ENCODE measurements around the gene CAPN12.

The CAPN12 gene

GRCh38 chr19:38721979-38722773 lies 22.1 kb downstream of the CAPN12 start:
- no peak overlapping the region for H3K27ac ChIP-seq (ENCODE audit: low read depth, low read length)
- H3K4me3 ChIP-seq (ENCODE audit: low read depth in 1 of 2, low read length in 2 of 2), result no peak overlapping the region
- H3K36me3 ChIP-seq (ENCODE audit: insufficient read depth, low read length), result peaks cover 93% of the 10 kb centered on the region
- H3K4me1 ChIP-seq (ENCODE audit: insufficient read depth, low read length), result peaks cover 14% of the 10 kb centered on the region
- H3K27me3 ChIP-seq (ENCODE audit: control insufficient read depth in 1 of 2, insufficient read depth in 2 of 2, low read length in 2 of 2), result no peaks in the 10 kb centered on the region
- no peak overlapping the region for H3K9ac ChIP-seq (ENCODE audit: low read length)
- no peaks in the 10 kb centered on the region for H3K9me3 ChIP-seq (ENCODE audit: low read length)

DNA sequence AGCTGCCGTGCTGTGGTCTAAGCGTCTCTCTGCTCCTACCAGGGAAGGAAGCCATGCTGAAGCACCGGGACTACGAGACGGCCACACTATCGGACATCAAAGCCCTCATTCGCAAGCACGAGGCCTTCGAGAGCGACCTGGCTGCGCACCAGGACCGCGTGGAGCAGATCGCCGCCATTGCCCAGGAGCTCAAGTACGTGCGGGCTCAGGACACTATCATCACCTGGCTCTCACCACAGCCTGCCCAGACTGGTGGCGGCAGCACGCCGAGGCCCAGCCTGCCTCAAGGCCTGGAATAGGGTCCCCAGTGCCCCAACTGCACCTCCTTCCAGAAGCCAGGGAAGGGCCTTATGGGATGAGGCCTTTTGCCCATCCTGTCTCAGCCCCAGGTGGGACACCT lies 22.8 kb downstream of the CAPN12 start:
- Histone ChIP-seq H3K9me3 (ENCODE audit: low read length) (no peaks in the 10 kb centered on the region), H3K36me3 (ENCODE audit: insufficient read depth, low read length) (peaks cover 93% of the 10 kb centered on the region), H3K9ac (ENCODE audit: low read length) (no peak overlapping the region), H3K27me3 (ENCODE audit: control insufficient read depth in 1 of 2, insufficient read depth in 2 of 2, low read length in 2 of 2) (no peaks in the 10 kb centered on the region), H3K4me3 (ENCODE audit: low read depth in 1 of 2, low read length in 2 of 2) (no peak overlapping the region), H3K27ac (ENCODE audit: low read depth, low read length) (no peak overlapping the region), H3K4me1 (ENCODE audit: insufficient read depth, low read length) (peaks cover 14% of the 10 kb centered on the region)

DNA sequence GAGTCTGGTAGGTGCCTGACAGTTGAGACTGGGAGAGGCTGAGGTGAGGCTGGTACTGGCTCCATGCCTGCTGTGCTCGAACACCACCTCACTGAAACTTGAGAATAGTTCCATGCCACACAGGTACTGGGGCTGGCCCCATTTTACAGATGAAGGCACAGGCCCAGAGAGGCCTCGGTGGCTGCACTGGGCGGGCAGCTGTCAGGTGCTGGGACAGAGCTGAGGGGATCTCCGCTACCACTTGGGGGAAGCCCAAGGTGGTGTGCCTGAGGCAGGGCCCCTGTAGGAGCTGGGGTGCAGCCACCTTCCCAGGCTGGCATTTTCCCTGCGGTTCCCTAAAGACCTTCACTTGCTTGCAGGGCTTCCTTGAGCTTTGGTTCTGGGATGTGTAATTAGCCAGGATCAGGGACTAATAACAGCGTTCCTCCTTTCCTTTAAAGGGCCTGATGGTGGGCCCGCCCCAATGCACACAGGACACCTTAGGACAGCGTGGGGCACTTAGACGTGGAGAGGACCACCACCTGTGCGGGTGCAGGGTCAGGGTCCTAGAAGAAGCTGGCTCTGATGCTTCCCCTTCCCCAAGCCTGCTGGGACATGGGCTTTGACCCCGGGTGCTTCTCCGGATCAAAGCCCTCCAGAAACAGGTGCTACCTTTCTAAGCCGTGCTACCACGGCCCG lies 23.6 kb downstream of the CAPN12 start:
- H3K9me3 ChIP-seq (ENCODE audit: low read length), result no peaks in the 10 kb centered on the region
- H3K9ac ChIP-seq (ENCODE audit: low read length), result no peak overlapping the region
- no peaks in the 10 kb centered on the region for H3K27me3 ChIP-seq (ENCODE audit: control insufficient read depth in 1 of 2, insufficient read depth in 2 of 2, low read length in 2 of 2)
- H3K4me1 ChIP-seq (ENCODE audit: insufficient read depth, low read length), result peaks cover 14% of the 10 kb centered on the region
- peaks cover 88% of the 10 kb centered on the region for H3K36me3 ChIP-seq (ENCODE audit: insufficient read depth, low read length)
- no peak overlapping the region for H3K4me3 ChIP-seq (ENCODE audit: low read depth in 1 of 2, low read length in 2 of 2)
- no peak overlapping the region for H3K27ac ChIP-seq (ENCODE audit: low read depth, low read length)

DNA sequence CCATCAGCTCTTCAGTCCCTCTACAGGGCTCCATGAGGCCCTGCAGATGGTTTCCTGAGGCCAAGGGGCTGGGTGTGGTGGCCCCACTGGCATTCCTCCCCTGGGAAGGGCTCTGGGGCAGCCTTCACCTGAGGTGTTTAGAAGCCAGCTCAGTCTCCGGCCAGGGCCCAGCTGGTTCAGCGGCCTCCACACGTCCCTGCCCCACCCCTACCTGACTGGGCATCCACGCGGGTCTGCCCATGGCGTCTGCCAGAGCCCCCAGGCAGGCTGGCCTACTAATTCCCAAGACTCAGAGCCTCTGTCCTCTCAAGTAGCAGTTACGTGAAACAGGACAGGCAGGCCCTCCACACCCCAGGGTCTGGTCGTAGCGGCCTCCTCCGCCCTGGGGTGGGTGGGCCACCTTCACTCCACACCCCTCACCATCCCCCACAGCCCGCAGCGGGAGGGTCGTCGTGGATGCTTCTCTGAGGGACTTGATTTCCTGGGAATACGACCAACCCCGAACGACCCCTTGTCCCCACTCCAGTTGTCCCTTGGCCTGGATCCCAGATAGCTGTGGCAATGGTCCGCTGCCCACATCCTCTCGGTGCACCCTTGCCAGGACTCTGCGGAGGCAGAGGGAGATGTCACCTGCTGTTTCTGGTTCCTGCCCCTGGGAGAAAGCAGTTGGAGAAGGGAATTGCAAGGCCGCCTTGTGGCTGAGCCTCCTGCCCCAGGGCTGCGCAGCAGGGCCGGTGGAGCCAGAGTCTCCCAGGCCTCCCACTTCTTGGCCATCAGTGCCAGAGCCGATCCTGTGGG lies 24.3 kb downstream of the CAPN12 start:
- Histone ChIP-seq H3K27ac (ENCODE audit: low read depth, low read length) (no peak overlapping the region), H3K9ac (ENCODE audit: low read length) (no peak overlapping the region), H3K4me1 (ENCODE audit: insufficient read depth, low read length) (peaks cover 14% of the 10 kb centered on the region), H3K27me3 (ENCODE audit: control insufficient read depth in 1 of 2, insufficient read depth in 2 of 2, low read length in 2 of 2) (no peaks in the 10 kb centered on the region), H3K4me3 (ENCODE audit: low read depth in 1 of 2, low read length in 2 of 2) (no peak overlapping the region), H3K9me3 (ENCODE audit: low read length) (no peaks in the 10 kb centered on the region), H3K36me3 (ENCODE audit: insufficient read depth, low read length) (peaks cover 81% of the 10 kb centered on the region)

- Histone ChIP-seq H3K4me3 (ENCODE audit: low read depth in 1 of 2, low read length in 2 of 2) (no peak overlapping the region), H3K4me1 (ENCODE audit: insufficient read depth, low read length) (peaks cover 14% of the 10 kb centered on the region), H3K9me3 (ENCODE audit: low read length) (no peaks in the 10 kb centered on the region), H3K27ac (ENCODE audit: low read depth, low read length) (peak overlapping the region; percentile 31), H3K36me3 (ENCODE audit: insufficient read depth, low read length) (peaks cover 77% of the 10 kb centered on the region), H3K9ac (ENCODE audit: low read length) (no peak overlapping the region), H3K27me3 (ENCODE audit: control insufficient read depth in 1 of 2, insufficient read depth in 2 of 2, low read length in 2 of 2) (no peaks in the 10 kb centered on the region)
Observed at GRCh38 chr19:38718747-38719543, 25.3 kb downstream of the CAPN12 start.

DNA sequence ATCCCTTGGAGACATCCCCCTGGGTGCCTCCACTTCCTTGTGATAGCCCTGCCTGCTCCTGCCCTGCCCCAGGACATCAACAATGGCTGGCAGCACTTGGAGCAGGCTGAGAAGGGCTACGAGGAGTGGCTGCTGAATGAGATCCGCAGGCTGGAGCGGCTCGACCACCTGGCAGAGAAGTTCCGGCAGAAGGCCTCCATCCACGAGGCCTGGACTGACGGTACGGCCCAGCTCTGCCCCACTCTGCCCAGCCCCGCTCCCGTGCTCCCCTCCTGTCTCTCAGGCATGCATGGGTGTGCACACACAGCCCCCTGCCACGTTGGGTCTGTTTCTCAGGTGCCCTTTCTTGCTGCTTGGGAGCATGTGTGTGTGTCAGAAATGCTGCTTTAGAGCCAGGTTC lies 26.4 kb downstream of the CAPN12 start:
- H3K4me1 ChIP-seq (ENCODE audit: insufficient read depth, low read length), result peaks cover 24% of the 10 kb centered on the region
- H3K27me3 ChIP-seq (ENCODE audit: control insufficient read depth in 1 of 2, insufficient read depth in 2 of 2, low read length in 2 of 2), result no peaks in the 10 kb centered on the region
- H3K9ac ChIP-seq (ENCODE audit: low read length), result no peak overlapping the region
- no peak overlapping the region for H3K27ac ChIP-seq (ENCODE audit: low read depth, low read length)
- no peak overlapping the region for H3K4me3 ChIP-seq (ENCODE audit: low read depth in 1 of 2, low read length in 2 of 2)
- no peaks in the 10 kb centered on the region for H3K9me3 ChIP-seq (ENCODE audit: low read length)
- peaks cover 71% of the 10 kb centered on the region for H3K36me3 ChIP-seq (ENCODE audit: insufficient read depth, low read length)

- no peak overlapping the region for H3K4me3 ChIP-seq (ENCODE audit: low read depth in 1 of 2, low read length in 2 of 2)
- H3K9ac ChIP-seq (ENCODE audit: low read length), result no peak overlapping the region
- H3K27ac ChIP-seq (ENCODE audit: low read depth, low read length), result no peak overlapping the region
- H3K4me1 ChIP-seq (ENCODE audit: insufficient read depth, low read length), result peaks cover 32% of the 10 kb centered on the region
- no peaks in the 10 kb centered on the region for H3K9me3 ChIP-seq (ENCODE audit: low read length)
- no peaks in the 10 kb centered on the region for H3K27me3 ChIP-seq (ENCODE audit: control insufficient read depth in 1 of 2, insufficient read depth in 2 of 2, low read length in 2 of 2)
- H3K36me3 ChIP-seq (ENCODE audit: insufficient read depth, low read length), result peaks cover 63% of the 10 kb centered on the region
Observed at GRCh38 chr19:38717051-38717450, 27.2 kb downstream of the CAPN12 start.

DNA sequence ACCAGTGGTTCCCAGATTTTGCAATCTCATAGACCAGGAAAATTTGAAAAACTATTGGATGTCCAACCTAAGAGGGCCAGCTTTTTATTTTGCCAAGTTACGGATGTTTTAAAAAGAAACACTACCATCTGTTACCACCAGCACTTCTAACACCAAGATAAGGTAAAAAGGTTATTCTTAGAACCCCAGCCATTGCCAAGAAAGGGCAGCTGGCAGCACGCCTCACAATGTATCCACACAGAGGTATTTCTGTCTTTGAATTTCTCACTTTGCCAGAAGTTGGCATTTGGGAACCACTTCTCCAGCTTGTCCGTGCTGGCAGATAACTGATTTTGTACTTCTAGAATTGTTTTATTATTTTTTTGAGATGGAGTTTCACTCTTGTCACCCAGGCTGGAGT lies 28.7 kb downstream of the CAPN12 start:
- H3K4me1 ChIP-seq (ENCODE audit: insufficient read depth, low read length), result peaks cover 47% of the 10 kb centered on the region
- no peak overlapping the region for H3K9ac ChIP-seq (ENCODE audit: low read length)
- H3K27ac ChIP-seq (ENCODE audit: low read depth, low read length), result no peak overlapping the region
- no peak overlapping the region for H3K4me3 ChIP-seq (ENCODE audit: low read depth in 1 of 2, low read length in 2 of 2)
- peaks cover 59% of the 10 kb centered on the region for H3K36me3 ChIP-seq (ENCODE audit: insufficient read depth, low read length)
- H3K27me3 ChIP-seq (ENCODE audit: control insufficient read depth in 1 of 2, insufficient read depth in 2 of 2, low read length in 2 of 2), result no peaks in the 10 kb centered on the region
- H3K9me3 ChIP-seq (ENCODE audit: low read length), result no peaks in the 10 kb centered on the region

- Histone ChIP-seq H3K36me3 (ENCODE audit: insufficient read depth, low read length) (peaks cover 63% of the 10 kb centered on the region), H3K4me3 (ENCODE audit: low read depth in 1 of 2, low read length in 2 of 2) (no peak overlapping the region), H3K27me3 (ENCODE audit: control insufficient read depth in 1 of 2, insufficient read depth in 2 of 2, low read length in 2 of 2) (no peaks in the 10 kb centered on the region), H3K27ac (ENCODE audit: low read depth, low read length) (no peak overlapping the region), H3K9me3 (ENCODE audit: low read length) (no peaks in the 10 kb centered on the region), H3K4me1 (ENCODE audit: insufficient read depth, low read length) (peaks cover 49% of the 10 kb centered on the region), H3K9ac (ENCODE audit: low read length) (no peak overlapping the region)
Observed at GRCh38 chr19:38714354-38714778, 29.9 kb downstream of the CAPN12 start.

- H3K4me3 ChIP-seq (ENCODE audit: low read depth in 1 of 2, low read length in 2 of 2), result no peak overlapping the region
- peaks cover 63% of the 10 kb centered on the region for H3K36me3 ChIP-seq (ENCODE audit: insufficient read depth, low read length)
- no peaks in the 10 kb centered on the region for H3K27me3 ChIP-seq (ENCODE audit: control insufficient read depth in 1 of 2, insufficient read depth in 2 of 2, low read length in 2 of 2)
- H3K4me1 ChIP-seq (ENCODE audit: insufficient read depth, low read length), result peaks cover 44% of the 10 kb centered on the region
- no peak overlapping the region for H3K9ac ChIP-seq (ENCODE audit: low read length)
- H3K27ac ChIP-seq (ENCODE audit: low read depth, low read length), result no peak overlapping the region
- no peaks in the 10 kb centered on the region for H3K9me3 ChIP-seq (ENCODE audit: low read length)
Observed at GRCh38 chr19:38713865-38714264, 30.4 kb downstream of the CAPN12 start.

GRCh38 chr19:38713227-38713649 lies 31.0 kb downstream of the CAPN12 start:
- peak overlapping the region; percentile 83 for H3K27ac ChIP-seq (ENCODE audit: low read depth, low read length)
- H3K27me3 ChIP-seq (ENCODE audit: control insufficient read depth in 1 of 2, insufficient read depth in 2 of 2, low read length in 2 of 2), result no peaks in the 10 kb centered on the region
- H3K4me3 ChIP-seq (ENCODE audit: low read depth in 1 of 2, low read length in 2 of 2), result no peak overlapping the region
- no peak overlapping the region for H3K9ac ChIP-seq (ENCODE audit: low read length)
- peaks cover 63% of the 10 kb centered on the region for H3K36me3 ChIP-seq (ENCODE audit: insufficient read depth, low read length)
- H3K4me1 ChIP-seq (ENCODE audit: insufficient read depth, low read length), result peaks cover 49% of the 10 kb centered on the region
- no peaks in the 10 kb centered on the region for H3K9me3 ChIP-seq (ENCODE audit: low read length)

Data from muscle layer of colon (tissue), 2 donors.